SU-DHL-6 (cell line): ENCODE measurements around the gene ACLY.

Experiments
- H2AFZ ChIP-seq: fragments of 200-600 bp; sonication (generic); 2 replicates; pipeline ENCODE4 v1.6.1; 2014; ENCODE audit warnings: low read depth, mild to moderate bottlenecking, moderate library complexity, mixed read lengths, antibody characterized with exemption, low read length; ENCODE audit not compliant: severe bottlenecking
- H3F3A ChIP-seq: fragments of 200-600 bp; shearing (Covaris generic); 2 replicates; pipeline ENCODE4 v1.6.0; 2016; ENCODE audit warnings: antibody characterized with exemption, mild to moderate bottlenecking; ENCODE audit not compliant: insufficient read depth
- H3K27ac ChIP-seq: fragments of 200-600 bp; sonication (generic); 2 replicates; pipeline ENCODE4 v1.5.1; 2016; ENCODE audit warnings: low read depth, mild to moderate bottlenecking, low read length, moderate library complexity, mixed read lengths
- H3K27me3 ChIP-seq: fragments of 200-600 bp; sonication (generic), shearing (Covaris generic); 2 replicates; pipeline ENCODE4 v1.6.0; 2014; ENCODE audit warnings: mild to moderate bottlenecking, low read length
- H3K36me3 ChIP-seq: fragments of 200-600 bp; sonication (generic); 2 replicates; pipeline ENCODE4 v1.6.1; 2014; ENCODE audit warnings: mild to moderate bottlenecking, low read length, mixed read lengths
- H3K4me2 ChIP-seq: fragments of 300-600, 200-600 bp; shearing (Covaris generic), sonication (generic); 2 replicates; pipeline ENCODE4 v1.6.0; 2014; ENCODE audit warnings: low read length, low read depth, mild to moderate bottlenecking; ENCODE audit not compliant: poor library complexity, severe bottlenecking
- H3K4me3 ChIP-seq: fragments of 200-600 bp; sonication (generic); 2 replicates; pipeline ENCODE4 v1.5.1; 2014; ENCODE audit warnings: antibody characterized with exemption, low read length, mild to moderate bottlenecking, mixed read lengths; ENCODE audit not compliant: insufficient read depth, poor library complexity, severe bottlenecking
- H3K79me2 ChIP-seq: fragments of 200-600 bp; sonication (generic); 2 replicates; pipeline ENCODE4 v1.6.1; 2014; ENCODE audit warnings: mild to moderate bottlenecking, low read length, moderate library complexity; ENCODE audit not compliant: insufficient read depth
- H3K9ac ChIP-seq: fragments of 200-600 bp; sonication (generic); 2 replicates; pipeline ENCODE4 v1.7.0; 2014; ENCODE audit warnings: mild to moderate bottlenecking, low read length
- H3K9me2 ChIP-seq: fragments of 200-600 bp; sonication (generic); replicated peaks from 2 replicates; pipeline ENCODE4 v1.6.1; 2014; ENCODE audit warnings: low read length; ENCODE audit not compliant: insufficient read depth
- H3K9me3 ChIP-seq: fragments of 200-600 bp; sonication (generic); 2 replicates; pipeline ENCODE4 v1.6.1; 2014; ENCODE audit warnings: low read length, mixed read lengths; ENCODE audit not compliant: insufficient read depth
- H4K20me1 ChIP-seq: fragments of 200-600 bp; sonication (generic); 2 replicates; pipeline ENCODE4 v1.6.1; 2014; ENCODE audit warnings: low read depth, mild to moderate bottlenecking, antibody characterized with exemption, low read length, moderate library complexity, mixed read lengths
- CTCF ChIP-seq: fragments of 200-600 bp; sonication (generic); IDR thresholded peaks from one replicate; pipeline ENCODE4 v1.5.1; 2017; ENCODE audit warnings: antibody characterized with exemption, mild to moderate bottlenecking, low read length, moderate library complexity; ENCODE audit not compliant: insufficient read depth, poor library complexity, severe bottlenecking
- EZH2phosphoT487 ChIP-seq: fragments of 200-600 bp; sonication (generic), shearing (Covaris generic); conservative IDR thresholded peaks from 2 replicates; pipeline ENCODE4 v1.6.1; 2018; ENCODE audit warnings: mild to moderate bottlenecking, antibody characterized with exemption, low read length, moderate library complexity, mixed read lengths

ACLY gene

DNA sequence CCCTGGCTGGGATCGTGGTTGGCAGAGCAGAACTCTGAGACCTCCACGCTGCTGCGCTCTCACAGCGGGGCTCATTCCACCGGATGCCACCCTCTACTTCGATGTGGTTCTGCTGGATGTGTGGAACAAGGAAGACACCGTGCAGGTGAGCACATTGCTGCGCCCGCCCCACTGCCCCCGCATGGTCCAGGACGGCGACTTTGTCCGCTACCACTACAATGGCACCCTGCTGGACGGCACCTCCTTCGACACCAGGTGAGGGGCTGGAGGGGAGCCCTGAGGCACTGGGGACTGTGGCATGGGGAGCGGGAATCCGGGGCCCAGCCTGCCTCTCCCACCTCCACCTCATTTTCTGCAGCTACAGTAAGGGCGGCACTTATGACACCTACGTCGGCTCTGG, 100.7 kb downstream of the ACLY start:
- Histone ChIP-seq H3K27me3 (no peaks in the 10 kb centered on the region), H3K27ac (no peak overlapping the region), H2AFZ (no peak overlapping the region), H3K4me2 (no peak overlapping the region), H3K4me3 (no peak overlapping the region), H3K79me2 (no peaks in the 10 kb centered on the region), H3K9me2 (no peaks in the 10 kb centered on the region), H3K9ac (no peak overlapping the region), H3K9me3 (no peaks in the 10 kb centered on the region), H4K20me1 (no peaks in the 10 kb centered on the region), H3F3A (no peaks in the 10 kb centered on the region), H3K36me3 (no peaks in the 10 kb centered on the region)
- TF ChIP-seq EZH2phosphoT487 (no peak), CTCF (no peak)
